HCT116 (cell line): ENCODE data around the gene CEBPA.

Source experiments
- ATF3 ChIP-seq: IDR thresholded peaks from 2 replicates; pipeline ENCODE4 v1.6.1; 2012
- CTCF ChIP-seq, 3 experiments: fragments of 200-600 bp in 1 of 3; sonication (generic) in 1 of 3; IDR thresholded peaks in 2 of 3; conservative IDR thresholded peaks in 1 of 3; 2 replicates each; pipeline ENCODE4 v1.5.1; 2012 to 2017; ENCODE audit warnings: low read depth in 2 of 3, low read length in 2 of 3, antibody characterized with exemption in 1 of 3, borderline replicate concordance in 1 of 3, control low read depth in 1 of 3, mild to moderate bottlenecking in 1 of 3, mixed read lengths in 1 of 3, mixed run types in 1 of 3, moderate library complexity in 1 of 3; ENCODE audit not compliant: insufficient read depth in 1 of 3
- EZH2 ChIP-seq: fragments of 200-600 bp; sonication (generic); IDR thresholded peaks from 2 replicates; pipeline ENCODE4 v1.6.1; 2017; ENCODE audit warnings: antibody characterized with exemption, mixed run types
- MAX ChIP-seq: IDR thresholded peaks from 2 replicates; pipeline ENCODE4 v1.6.1; 2012
- POLR2AphosphoS5 ChIP-seq: IDR thresholded peaks from 2 replicates; pipeline ENCODE4 v1.6.1; 2011; ENCODE audit warnings: mild to moderate bottlenecking, low read depth, low read length, moderate library complexity
- RAD21 ChIP-seq: IDR thresholded peaks from 2 replicates; pipeline ENCODE4 v1.6.1; 2012; ENCODE audit warnings: low read depth, mild to moderate bottlenecking
- REST ChIP-seq: IDR thresholded peaks from 2 replicates; pipeline ENCODE4 v1.6.1; 2012; ENCODE audit warnings: low read depth

GRCh38 chr19:33290956-33291622, 11.2 kb downstream of the CEBPA start:
- no peak for TF ChIP-seq MAX
- TF ChIP-seq REST = no peak
- no peak for TF ChIP-seq RAD21
- no peak for TF ChIP-seq ATF3
- no peak for TF ChIP-seq POLR2AphosphoS5
- no peak for TF ChIP-seq CTCF (IDR thresholded peaks at IDR 0.05 in 2 of 3, conservative IDR thresholded peaks at IDR 0.05 in 1 of 3; ENCODE audit: borderline replicate concordance in 1 of 3, insufficient read depth in 1 of 3, low read depth in 2 of 3, low read length in 2 of 3)
- no peak for TF ChIP-seq EZH2
